ENCODE results near the gene COPG2.
"Not testable (repeated sequence)": the region's sequence is repeated elsewhere in the genome, so short reads cannot be mapped to it uniquely, and the experiment has no call there.

COPG2 gene

DNA sequence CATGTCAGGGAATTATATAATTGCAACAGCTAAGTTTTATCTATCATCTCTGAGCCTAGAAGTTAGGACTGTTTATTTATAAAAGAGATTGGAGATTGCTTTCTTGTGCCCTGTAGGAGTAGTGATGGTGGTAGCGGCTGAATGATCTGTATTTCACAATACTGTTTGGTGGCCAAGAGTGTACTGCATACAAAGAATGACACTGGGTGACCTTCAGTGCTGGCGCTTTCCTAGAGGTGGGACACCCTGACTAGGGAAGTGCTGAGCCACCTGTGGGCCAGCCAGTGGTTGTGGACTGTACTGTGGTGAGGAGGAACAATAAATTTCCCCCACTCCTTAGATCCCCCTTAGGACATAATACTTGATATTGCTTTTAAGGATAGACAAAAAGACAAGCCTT is 53.0 kb downstream of the COPG2 start:
- no peak for DNase-seq (ENCODE audit: extremely low read depth, low read depth)
- TF ChIP-seq, protein P1, sequence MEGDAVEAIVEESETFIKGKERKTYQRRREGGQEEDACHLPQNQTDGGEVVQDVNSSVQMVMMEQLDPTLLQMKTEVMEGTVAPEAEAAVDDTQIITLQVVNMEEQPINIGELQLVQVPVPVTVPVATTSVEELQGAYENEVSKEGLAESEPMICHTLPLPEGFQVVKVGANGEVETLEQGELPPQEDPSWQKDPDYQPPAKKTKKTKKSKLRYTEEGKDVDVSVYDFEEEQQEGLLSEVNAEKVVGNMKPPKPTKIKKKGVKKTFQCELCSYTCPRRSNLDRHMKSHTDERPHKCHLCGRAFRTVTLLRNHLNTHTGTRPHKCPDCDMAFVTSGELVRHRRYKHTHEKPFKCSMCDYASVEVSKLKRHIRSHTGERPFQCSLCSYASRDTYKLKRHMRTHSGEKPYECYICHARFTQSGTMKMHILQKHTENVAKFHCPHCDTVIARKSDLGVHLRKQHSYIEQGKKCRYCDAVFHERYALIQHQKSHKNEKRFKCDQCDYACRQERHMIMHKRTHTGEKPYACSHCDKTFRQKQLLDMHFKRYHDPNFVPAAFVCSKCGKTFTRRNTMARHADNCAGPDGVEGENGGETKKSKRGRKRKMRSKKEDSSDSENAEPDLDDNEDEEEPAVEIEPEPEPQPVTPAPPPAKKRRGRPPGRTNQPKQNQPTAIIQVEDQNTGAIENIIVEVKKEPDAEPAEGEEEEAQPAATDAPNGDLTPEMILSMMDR (IDR thresholded peaks at IDR 0.05; ENCODE audit: low read depth, low read length, missing control alignments) = no peak
- no peak overlapping the region for H3K4me3 ChIP-seq (replicated peaks; ENCODE audit: low read depth, low read length)

DNA sequence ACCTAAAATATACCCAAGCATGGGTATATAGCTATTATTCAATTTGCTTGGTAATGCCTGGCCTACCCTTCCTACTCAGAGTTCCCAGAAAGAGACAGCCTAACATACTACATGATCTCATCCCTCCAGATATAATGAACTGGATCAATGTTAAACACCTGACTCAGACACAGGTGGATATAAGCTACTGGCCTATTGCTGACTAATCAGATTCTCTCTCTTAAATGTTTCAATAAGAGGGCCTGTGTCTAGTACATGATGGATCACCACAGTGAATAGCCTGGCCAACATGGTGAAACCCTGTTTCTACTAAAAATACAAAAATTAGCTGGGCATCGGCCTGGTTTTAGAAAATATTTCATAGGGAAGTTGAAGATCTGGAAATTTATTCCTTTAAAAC is 54.1 kb downstream of the COPG2 start:
- no peak overlapping the region for H3K4me3 ChIP-seq (replicated peaks; ENCODE audit: low read depth, low read length)
- DNase-seq (ENCODE audit: extremely low read depth, low read depth) = no peak

DNA sequence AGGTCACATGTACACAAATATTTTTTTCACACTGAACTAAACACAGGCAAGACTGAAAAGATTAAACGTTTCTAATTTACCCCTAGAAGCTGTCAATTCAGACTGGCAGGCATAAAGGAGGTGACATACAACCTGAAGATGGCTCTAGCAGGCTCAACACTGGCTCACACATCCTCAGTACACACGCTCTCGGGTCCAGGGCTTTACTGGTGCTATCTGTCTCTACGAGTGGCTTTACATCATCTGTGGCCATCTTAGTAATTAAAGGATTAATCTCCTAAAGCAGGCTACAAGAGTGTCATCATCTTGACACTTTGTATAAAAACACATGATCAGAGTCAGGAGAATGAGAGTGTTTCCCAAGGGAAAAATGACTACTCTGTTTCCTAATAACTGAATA is 57.3 kb downstream of the COPG2 start:
- TF ChIP-seq, protein P1 (IDR thresholded peaks at IDR 0.05; ENCODE audit: low read depth, low read length, missing control alignments) = no peak
- no peak overlapping the region for H3K4me3 ChIP-seq (replicated peaks; ENCODE audit: low read depth, low read length)
- DNase-seq (ENCODE audit: extremely low read depth, low read depth) = no peak

More for the DNA sequence above, 54.1 kb downstream of the COPG2 start:
- TF ChIP-seq, protein P1 (IDR thresholded peaks at IDR 0.05; ENCODE audit: low read depth, low read length, missing control alignments) = no peak

DNA sequence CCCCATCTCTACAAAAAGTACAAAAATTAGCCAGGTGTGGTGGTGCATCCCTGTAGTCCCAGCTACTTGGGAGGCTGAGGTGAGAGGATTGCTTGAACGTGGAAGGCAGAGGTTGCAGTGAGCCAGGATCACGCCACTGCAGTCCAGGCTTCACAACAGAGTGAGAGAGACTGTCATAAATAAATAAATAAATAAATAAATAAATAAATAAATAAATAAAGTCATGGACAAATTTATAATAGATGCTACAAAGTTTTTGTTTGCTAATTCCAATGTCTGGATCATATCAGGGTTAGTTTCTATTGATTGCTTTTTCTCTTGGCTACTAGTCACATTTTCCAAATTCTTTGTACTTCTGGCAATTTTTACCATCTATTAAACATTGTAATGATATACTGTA is 61.5 kb downstream of the COPG2 start:
- not testable (repeated sequence) for DNase-seq (ENCODE audit: extremely low read depth, low read depth); H3K4me3 ChIP-seq (replicated peaks; ENCODE audit: low read depth, low read length)

DNA sequence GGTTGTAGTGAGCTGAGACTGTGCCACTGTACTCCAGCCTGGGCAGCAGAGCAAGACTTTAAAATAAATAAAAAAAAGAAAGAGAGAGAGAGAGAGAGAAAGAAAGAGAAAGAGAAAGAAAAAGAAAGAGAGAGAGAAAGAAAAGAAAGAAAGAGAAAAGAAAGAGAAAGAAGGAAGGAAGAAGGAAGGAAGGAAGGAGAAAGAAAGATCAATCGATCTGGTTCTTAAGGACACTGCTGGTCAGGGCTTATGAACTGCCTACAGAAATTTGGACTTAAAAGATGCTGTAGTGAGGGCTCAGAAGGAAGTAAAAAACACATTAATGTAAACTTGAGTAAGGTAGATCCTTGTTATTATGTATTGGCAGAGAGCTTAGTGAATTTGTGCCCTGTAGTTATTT is 62.4 kb downstream of the COPG2 start:
- no peak for DNase-seq (ENCODE audit: extremely low read depth, low read depth)
- TF ChIP-seq, protein P1 (IDR thresholded peaks at IDR 0.05; ENCODE audit: low read depth, low read length, missing control alignments) = no peak
- no peak overlapping the region for H3K4me3 ChIP-seq (replicated peaks; ENCODE audit: low read depth, low read length)

DNA sequence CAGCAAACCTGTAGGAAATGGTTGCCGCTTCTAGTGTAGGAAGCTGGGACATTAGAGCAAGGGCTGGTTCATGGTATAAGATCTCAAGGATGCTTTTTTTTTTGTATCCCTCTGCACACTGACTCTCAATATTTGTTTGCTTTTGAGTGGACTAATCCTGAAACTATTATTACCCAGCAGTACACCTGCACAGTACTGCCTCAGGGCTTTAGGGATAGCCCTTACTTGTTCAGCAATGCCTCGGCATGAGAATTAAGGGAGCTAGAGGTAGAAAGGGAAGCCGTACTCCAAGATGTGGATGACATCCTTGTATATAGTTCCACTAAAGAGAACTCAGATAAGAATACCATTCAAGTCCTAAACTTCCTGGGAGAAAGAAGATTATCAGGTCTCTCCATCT is 70.5 kb downstream of the COPG2 start:
- TF ChIP-seq, protein P1 (IDR thresholded peaks at IDR 0.05; ENCODE audit: low read depth, low read length, missing control alignments) = no peak
- H3K4me3 ChIP-seq (replicated peaks; ENCODE audit: low read depth, low read length) = no peak overlapping the region
- no peak for DNase-seq (ENCODE audit: extremely low read depth, low read depth)

DNA sequence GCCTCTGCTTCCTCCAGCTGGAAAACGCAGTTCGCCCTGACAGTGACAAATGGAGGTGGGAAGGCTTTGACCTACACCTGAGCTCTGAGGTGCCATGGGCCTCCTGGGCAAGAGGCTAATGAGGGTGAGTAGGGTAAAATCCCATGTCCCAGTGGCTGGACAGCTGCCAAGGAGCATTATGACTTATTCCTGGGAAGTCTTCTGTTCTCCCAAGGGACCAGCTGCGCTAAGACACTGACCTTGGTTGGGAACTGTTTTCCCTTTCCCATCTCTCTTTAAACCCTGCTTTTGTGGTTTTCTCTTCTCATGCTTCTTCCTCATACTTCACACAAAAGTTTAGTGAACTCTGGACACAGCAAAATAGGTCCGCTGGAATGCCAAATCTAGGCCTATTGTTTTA is 72.6 kb downstream of the COPG2 start:
- DNase-seq (ENCODE audit: extremely low read depth, low read depth) = no peak
- H3K4me3 ChIP-seq (replicated peaks; ENCODE audit: low read depth, low read length) = no peak overlapping the region
- TF ChIP-seq, protein P1 (IDR thresholded peaks at IDR 0.05; ENCODE audit: low read depth, low read length, missing control alignments) = no peak
